GM21360 (cell line): ENCODE results near the gene TM9SF2.
"Not testable (repeated sequence)": the region's sequence is repeated elsewhere in the genome, so short reads cannot be mapped to it uniquely, and the experiment has no call there.

Source experiments
- ATAC-seq: cut with Tn5 transposase; IDR thresholded peaks from one replicate; pipeline ENCODE4 v1.9.1; 2021; ENCODE audit warnings: mild to moderate bottlenecking, moderate library complexity; ENCODE audit not compliant: unreplicated experiment

The TM9SF2 gene

DNA sequence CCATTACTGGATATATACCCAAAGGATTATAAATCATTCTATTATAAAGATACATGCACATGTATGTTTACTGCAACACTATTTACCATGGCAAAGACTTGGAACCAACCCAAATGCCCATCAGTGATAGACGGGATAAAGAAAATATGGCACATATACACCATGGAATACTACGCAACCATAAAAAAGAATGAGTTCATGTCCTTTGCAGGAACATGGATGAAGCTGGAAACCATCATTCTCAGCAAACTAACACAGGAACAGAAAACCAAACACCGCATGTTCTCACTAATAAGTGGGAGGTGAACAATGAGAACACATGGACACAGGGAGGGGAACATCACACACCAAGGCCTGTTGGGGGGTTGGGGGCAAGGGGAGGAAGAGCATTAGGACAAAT, 9.5 kb upstream of the TM9SF2 start:
- not testable (repeated sequence) for ATAC-seq

GRCh38 chr13:99495466-99496183, 5.6 kb upstream of the TM9SF2 start:
- ATAC-seq: no peak

GRCh38 chr13:99496184-99497142, 4.8 kb upstream of the TM9SF2 start:
- ATAC-seq: peak; percentile 48

DNA sequence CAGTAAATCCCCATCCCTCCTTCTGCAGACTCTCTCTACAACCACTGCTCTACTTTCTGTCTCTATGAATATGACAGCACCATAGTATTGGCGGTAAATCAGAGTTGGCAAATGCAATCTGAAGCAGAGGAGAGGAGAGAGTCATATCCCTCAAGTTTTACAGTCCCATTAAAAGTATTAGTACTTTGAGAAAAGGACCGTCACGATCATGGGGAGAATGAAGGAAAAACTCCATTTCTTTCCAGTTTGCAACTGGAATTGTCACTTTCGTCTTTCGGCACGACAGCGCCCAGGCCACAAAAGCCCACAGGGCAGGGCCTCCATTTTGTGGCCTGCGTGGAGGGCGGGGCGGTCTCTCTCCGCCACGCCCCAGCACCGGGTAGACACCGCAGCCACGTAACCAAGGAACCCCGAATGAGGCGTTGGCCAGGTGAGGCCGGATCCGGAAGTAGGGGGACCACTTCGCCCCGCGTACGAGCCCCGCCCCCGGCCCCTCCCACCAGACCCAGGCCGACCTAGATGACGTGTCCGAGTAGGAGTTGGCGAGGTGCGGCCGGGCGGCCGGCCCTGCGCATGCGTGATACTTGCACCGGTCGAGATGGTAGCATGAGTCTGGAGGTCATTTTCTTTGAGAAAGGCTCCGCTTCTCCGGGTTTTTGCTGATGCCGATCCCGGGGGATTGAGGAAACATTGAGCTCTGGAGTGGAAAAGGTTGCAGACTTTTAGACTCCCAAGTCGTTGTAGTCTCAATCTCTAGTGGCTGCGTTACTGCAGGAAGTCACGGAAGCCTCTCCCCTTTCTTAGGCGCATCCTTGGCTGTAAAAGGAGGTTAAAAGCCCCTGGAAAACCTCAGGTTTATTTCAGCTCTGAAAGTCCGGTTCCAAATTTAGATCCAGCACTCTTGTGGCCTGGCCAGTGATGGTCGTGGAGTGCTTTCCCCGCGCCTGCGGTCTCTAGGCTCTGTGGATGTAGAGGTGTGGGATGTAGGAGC, 2.8 kb upstream of the TM9SF2 start:
- peak; percentile 41 for ATAC-seq

GRCh38 chr13:99500839-99501183, 461 bp upstream of the TM9SF2 start:
- ATAC-seq: peak; percentile 5

GRCh38 chr13:99501848-99502301, 603 bp downstream of the TM9SF2 start:
- no peak for ATAC-seq

DNA sequence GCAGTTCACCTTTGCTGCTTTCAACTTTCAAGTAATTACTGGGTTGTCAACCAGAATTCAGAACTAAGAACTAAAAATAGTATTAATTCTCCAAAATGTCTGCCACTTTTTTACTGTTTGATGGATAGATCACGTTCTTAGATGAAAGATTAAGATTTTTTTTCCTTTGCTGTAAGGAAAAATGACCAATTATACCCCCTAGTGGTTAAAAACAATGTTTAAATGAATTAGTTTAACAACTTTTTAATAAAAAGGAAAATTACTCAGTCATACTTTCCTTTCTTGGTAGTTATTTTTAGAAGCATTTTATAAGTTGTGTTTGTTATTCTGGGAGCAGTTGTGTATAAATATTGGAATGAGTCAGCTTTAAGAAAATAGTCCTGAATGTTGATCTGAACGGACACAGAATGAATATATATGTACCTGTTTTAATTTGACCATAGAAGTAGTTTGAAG, 4.6 kb downstream of the TM9SF2 start:
- no peak for ATAC-seq

DNA sequence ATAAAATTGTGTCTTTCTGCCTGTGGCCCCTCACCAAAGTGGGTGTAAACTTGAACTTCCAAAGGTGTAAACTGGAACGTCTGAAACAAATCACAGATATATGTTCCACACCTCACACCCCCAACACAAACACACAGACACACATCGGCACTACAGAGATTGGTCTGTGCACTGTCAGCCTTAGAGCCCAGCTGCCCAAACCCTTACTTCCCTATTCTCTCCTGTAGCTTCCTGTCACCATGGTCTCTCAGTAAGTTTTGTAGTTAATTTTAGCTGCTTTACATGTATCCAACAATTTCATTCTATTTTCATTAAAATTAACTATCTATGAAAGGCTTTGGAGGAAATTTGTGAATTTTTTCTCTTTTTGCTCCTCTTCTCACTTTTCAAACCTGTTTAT, 5.4 kb downstream of the TM9SF2 start:
- ATAC-seq: peak; percentile 82

DNA sequence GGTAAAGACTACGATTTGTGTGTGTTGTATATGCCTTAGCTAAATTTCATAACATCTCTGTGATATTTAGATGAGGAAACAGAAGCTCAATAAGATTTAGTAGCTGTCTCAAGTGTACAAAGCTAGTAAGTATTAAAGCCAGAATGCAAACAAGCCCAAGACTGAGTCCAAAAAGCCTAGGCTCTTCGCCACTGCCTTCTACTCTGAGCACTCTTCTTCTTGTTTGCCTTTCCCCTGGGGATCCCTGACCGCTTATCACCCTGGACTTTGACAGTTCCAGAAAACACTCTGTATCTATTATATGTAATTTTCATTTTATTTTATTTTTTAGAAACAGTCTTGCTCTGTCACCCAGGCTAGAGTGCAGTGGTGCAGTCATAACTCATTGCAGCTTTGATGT, 5.8 kb downstream of the TM9SF2 start:
- ATAC-seq: no peak

DNA sequence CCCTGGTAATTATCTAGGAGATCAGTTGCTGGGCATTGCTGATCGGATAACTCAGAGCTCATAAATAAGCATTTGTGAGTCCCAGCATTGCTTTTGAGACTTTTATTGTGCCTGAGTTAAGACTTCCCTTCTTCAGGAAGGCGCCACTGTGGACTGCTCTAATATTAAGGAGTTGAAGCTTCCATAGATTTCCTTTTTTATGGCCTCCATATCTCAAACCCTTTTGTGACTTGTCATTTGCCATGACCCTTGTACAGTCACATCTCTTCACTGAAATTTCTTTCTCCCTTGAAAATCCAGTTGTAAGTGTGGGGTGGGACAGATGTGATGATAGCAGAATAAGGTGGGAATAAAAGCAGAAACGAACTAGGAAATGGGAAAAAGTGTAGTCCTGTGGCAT, 6.3 kb downstream of the TM9SF2 start:
- ATAC-seq: no peak

DNA sequence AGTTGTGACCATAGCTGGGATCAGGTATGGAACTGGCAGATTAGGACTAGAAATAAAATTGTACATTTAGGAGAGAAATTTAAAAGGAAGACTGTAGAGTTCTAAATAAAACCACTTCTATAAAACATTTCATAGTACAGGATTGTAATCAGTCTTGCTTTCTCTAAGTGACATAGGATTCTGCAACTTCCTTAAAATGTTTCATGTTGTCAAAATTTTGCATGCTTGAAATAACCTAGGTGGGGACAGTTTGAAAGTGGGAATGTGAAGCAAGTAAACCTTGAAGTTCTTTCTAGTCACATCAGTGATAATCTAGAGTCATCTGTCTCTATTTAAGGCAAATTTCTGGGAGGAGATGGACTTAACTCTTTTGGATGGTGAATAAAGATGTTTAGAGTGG, 6.7 kb downstream of the TM9SF2 start:
- ATAC-seq: no peak

- no peak for ATAC-seq
Observed at GRCh38 chr13:99509479-99509878, 8.2 kb downstream of the TM9SF2 start.

- ATAC-seq: no peak
Observed at GRCh38 chr13:99514801-99515200, 13.5 kb downstream of the TM9SF2 start.

DNA sequence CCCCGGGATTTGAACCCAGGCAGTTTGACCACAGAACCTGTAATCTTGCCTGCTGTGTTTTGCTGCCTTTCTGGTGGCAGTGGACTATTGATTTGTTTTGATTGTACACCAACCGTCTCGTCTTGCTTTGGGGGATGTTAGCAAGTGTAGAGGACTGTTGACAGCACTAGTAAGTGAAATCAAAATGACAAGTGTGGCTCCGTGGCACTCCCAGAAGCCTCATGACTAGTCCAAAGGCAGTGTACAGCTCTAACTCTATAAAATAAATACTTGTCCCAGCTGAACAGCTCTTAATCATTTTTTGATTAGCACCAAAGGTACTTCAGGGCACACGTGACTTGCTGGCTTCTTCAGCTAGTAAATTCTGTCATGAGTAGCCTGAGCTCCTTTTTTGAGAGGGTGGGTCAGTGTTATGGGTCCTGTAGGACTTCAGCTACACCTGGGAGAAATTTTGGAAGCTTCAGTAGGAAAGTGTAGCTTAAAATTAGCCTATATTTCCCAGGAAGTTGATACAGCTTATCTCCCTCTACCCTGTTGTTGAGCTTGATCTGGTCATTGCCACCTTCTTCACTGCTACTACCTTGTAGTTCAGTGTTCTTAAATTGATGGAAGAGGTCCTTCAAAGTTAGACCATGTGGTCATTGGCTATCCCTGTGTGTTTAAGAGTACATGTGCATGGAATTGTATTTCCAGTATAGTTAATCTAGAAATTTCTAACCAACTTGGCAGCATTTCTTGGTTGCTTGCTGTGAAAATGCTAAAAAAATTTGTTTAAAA, 15.1 kb downstream of the TM9SF2 start:
- no peak for ATAC-seq

DNA sequence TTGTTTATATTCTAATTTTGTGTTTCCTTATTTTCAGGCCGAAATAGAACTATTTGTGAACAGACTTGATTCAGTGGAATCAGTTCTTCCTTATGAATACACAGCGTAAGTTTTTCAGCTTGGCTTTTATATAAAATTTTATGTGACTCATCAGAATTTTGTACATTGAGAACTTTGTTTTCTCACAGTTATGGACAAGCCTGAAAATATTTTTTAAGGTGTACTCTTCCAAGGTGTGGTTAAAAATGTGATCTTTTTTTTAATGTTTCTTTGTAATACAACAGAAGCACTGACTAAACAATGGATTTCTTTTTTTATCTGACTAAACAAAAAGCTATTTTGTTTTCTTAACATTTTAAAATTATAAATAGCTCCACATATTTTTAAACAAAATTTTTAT, 16.3 kb downstream of the TM9SF2 start:
- no peak for ATAC-seq

DNA sequence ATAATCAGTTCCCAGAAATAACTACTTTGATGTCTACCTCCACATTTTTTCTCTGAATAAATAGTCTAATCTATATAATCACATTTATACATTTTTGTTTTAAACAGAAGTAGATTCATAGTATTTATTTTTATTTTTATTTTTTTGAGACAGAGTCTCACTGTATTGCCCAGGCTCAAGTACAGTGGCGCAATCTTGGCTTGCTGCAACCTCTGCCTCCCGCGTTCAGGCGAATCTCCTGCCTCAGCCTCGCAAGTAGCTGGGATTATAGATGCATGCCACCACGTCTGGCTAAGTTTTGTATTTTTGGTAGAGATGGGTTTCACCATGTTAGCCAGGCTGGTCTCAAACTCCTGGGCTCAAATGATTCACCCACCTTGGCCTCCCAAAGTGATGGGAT, 16.7 kb downstream of the TM9SF2 start:
- ATAC-seq: no peak

- no peak for ATAC-seq
Observed at GRCh38 chr13:99522298-99522697, 21.0 kb downstream of the TM9SF2 start.

DNA sequence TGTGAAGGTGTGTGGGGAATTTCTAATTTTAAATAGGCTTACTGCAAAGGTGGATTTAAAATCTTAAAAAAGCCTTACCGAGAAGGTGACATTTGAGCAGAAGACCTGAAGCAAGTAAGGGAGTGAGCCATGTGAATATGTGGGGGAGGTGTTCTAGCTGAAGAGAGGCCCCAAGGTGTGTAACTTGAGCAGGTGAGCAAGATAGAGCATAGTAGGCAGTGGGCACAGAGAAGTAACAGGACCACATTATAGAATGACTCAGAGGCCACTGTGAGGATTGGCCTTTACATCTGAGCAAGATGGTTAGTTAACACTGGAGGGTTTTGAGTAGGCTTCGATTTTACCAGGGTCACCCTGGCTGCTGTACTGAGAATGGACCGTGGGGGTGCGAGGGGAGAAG, 22.6 kb downstream of the TM9SF2 start:
- ATAC-seq: no peak

DNA sequence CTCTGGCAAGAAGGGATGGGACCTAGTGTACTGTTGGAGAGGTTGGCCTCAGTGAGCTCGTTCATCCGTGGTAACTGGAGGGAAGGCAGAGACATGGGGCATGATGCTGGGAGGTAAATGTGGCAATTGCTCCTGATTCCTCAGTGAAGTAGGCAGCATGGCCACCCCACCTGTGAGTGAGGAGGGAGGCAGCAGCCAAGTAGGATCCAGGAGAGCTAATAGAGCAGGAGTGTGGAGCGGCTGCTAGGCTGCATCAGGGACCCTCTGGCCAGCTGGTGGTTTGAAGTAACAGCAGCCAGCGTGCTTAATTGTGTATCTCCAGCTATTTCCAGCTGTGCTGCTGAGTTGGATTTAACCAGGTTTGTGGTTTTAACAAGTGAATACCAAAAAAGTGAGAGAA, 24.7 kb downstream of the TM9SF2 start:
- ATAC-seq: no peak

- ATAC-seq: no peak
Observed at GRCh38 chr13:99526549-99526948, 25.3 kb downstream of the TM9SF2 start.
